ENCODE data around the gene GOLIM4. TPM values are rescaled to one million over a fixed set of nuclear protein-coding genes. Genes with fewer than 3 reads are reported as not detected.

The GOLIM4 gene
- total RNA-seq, 1 experiment from 2014 or later = 25.3 TPM

- Histone ChIP-seq H4K20me1 (ENCODE audit: low read length) (no peaks in the 10 kb centered on the region), H3K79me2 (ENCODE audit: low read length) (no peaks in the 10 kb centered on the region), H3K27me3 (ENCODE audit: low read length) (no peaks in the 10 kb centered on the region; the same call in 1 of the 2 replicates), H3K4me3 (ENCODE audit: low read length) (no peak overlapping the region), H3K9ac (ENCODE audit: low read length) (no peak overlapping the region), H3K9me3 (ENCODE audit: low read length) (no peaks in the 10 kb centered on the region), H3K4me1 (ENCODE audit: insufficient read depth, low read length) (peaks cover 3% of the 10 kb centered on the region; the same call in 1 of the 2 replicates), H3K4me2 (ENCODE audit: low read length) (no peak overlapping the region), H3K36me3 (ENCODE audit: low read depth, low read length) (no peaks in the 10 kb centered on the region), H3K9me2 (replicated peaks; ENCODE audit: low read length) (no peaks in the 10 kb centered on the region), H3K27ac (ENCODE audit: low read length) (no peak overlapping the region), H2AFZ (ENCODE audit: low read length) (no peak overlapping the region), H3F3A (ENCODE audit: low read length, unreplicated experiment) (no peaks in the 10 kb centered on the region)
- no peak for ATAC-seq
- TF ChIP-seq EZH2phosphoT487 (IDR thresholded peaks at IDR 0.05; ENCODE audit: borderline replicate concordance, low read length) = no peak
- TF ChIP-seq CTCF (conservative IDR thresholded peaks at IDR 0.05; ENCODE audit: low read depth, low read length) = no peak
- no peak for DNase-seq
- no TSS peak for BruUV-seq (replicated peaks)
- ChIA-PET POLR2A (ENCODE audit: unreplicated experiment) (no interaction called here), CTCF (no interaction called here)
- intact Hi-C loops (cut with micrococcal nuclease) = no loop called here
Measured at GRCh38 chr3:167973046-167973445, 122.7 kb downstream of the GOLIM4 start.

GRCh38 chr3:167972502-167972901 is 123.2 kb downstream of the GOLIM4 start:
- no peak for DNase-seq
- Histone ChIP-seq H3K27ac (ENCODE audit: low read length) (no peak overlapping the region), H2AFZ (ENCODE audit: low read length) (no peak overlapping the region), H3K4me3 (ENCODE audit: low read length) (no peak overlapping the region), H3F3A (ENCODE audit: low read length, unreplicated experiment) (no peaks in the 10 kb centered on the region), H3K4me1 (ENCODE audit: insufficient read depth, low read length) (no peaks in the 10 kb centered on the region), H3K9me2 (replicated peaks; ENCODE audit: low read length) (no peaks in the 10 kb centered on the region), H3K4me2 (ENCODE audit: low read length) (no peak overlapping the region), H3K9ac (ENCODE audit: low read length) (no peak overlapping the region), H4K20me1 (ENCODE audit: low read length) (no peaks in the 10 kb centered on the region), H3K79me2 (ENCODE audit: low read length) (no peaks in the 10 kb centered on the region), H3K36me3 (ENCODE audit: low read depth, low read length) (no peaks in the 10 kb centered on the region), H3K9me3 (ENCODE audit: low read length) (no peaks in the 10 kb centered on the region), H3K27me3 (ENCODE audit: low read length) (no peaks in the 10 kb centered on the region; the same call in 1 of the 2 replicates)
- no peak for TF ChIP-seq EZH2 (IDR thresholded peaks at IDR 0.05; ENCODE audit: low read length, unreplicated experiment)
- TF ChIP-seq CTCF (conservative IDR thresholded peaks at IDR 0.05; ENCODE audit: low read depth, low read length) = no peak
- no peak for TF ChIP-seq EZH2phosphoT487 (IDR thresholded peaks at IDR 0.05; ENCODE audit: borderline replicate concordance, low read length)
- no peak for ATAC-seq
- CTCF ChIA-PET = no interaction called here
- BruUV-seq (replicated peaks) = no TSS peak
- intact Hi-C loops (cut with micrococcal nuclease) = no loop called here
- POLR2A ChIA-PET (ENCODE audit: unreplicated experiment) = no interaction called here

GRCh38 chr3:167969548-167969947 is 126.2 kb downstream of the GOLIM4 start:
- no peak overlapping the region for H3K4me2 ChIP-seq (ENCODE audit: low read length)
- BruUV-seq (replicated peaks) = no TSS peak
- no peaks in the 10 kb centered on the region for H3K4me1 ChIP-seq (ENCODE audit: insufficient read depth, low read length)
- no peak overlapping the region for H3K27ac ChIP-seq (ENCODE audit: low read length)
- no peak for ATAC-seq
- H3K4me3 ChIP-seq (ENCODE audit: low read length) = no peak overlapping the region
- DNase-seq = no peak
- intact Hi-C loops (cut with micrococcal nuclease) = no loop called here
- H4K20me1 ChIP-seq (ENCODE audit: low read length) = no peaks in the 10 kb centered on the region
- H3K36me3 ChIP-seq (ENCODE audit: low read depth, low read length) = no peaks in the 10 kb centered on the region
- no peak overlapping the region for H2AFZ ChIP-seq (ENCODE audit: low read length)
- H3K27me3 ChIP-seq (ENCODE audit: low read length) = no peaks in the 10 kb centered on the region
- ChIA-PET CTCF (no interaction called here), POLR2A (ENCODE audit: unreplicated experiment) (no interaction called here)
- no peaks in the 10 kb centered on the region for H3K79me2 ChIP-seq (ENCODE audit: low read length)
- H3K9ac ChIP-seq (ENCODE audit: low read length) = no peak overlapping the region
- H3F3A ChIP-seq (ENCODE audit: low read length, unreplicated experiment) = no peaks in the 10 kb centered on the region
- no peak for TF ChIP-seq EZH2phosphoT487 (IDR thresholded peaks at IDR 0.05; ENCODE audit: borderline replicate concordance, low read length)
- no peak for TF ChIP-seq EZH2 (IDR thresholded peaks at IDR 0.05; ENCODE audit: low read length, unreplicated experiment)
- TF ChIP-seq CTCF (conservative IDR thresholded peaks at IDR 0.05; ENCODE audit: low read depth, low read length) = no peak
- H3K9me2 ChIP-seq (replicated peaks; ENCODE audit: low read length) = no peaks in the 10 kb centered on the region
- H3K9me3 ChIP-seq (ENCODE audit: low read length) = no peaks in the 10 kb centered on the region
